HG03095 (cell line): ENCODE measurements around the gene CST9.
"Not testable (repeated sequence)": the region's sequence is repeated elsewhere in the genome, so short reads cannot be mapped to it uniquely, and the experiment has no call there.

ENCODE experiments used
- ATAC-seq: cut with Tn5 transposase; IDR thresholded peaks from one replicate; pipeline ENCODE4 v1.9.1; 2021; ENCODE audit warnings: moderate library complexity; ENCODE audit not compliant: unreplicated experiment

Gene CST9

GRCh38 chr20:23624324-23624691 is 18.6 kb upstream of the CST9 start:
- no peak for ATAC-seq

- no peak for ATAC-seq
Measured at GRCh38 chr20:23623666-23624323, 18.1 kb upstream of the CST9 start.

- ATAC-seq, result no peak
Measured at GRCh38 chr20:23622839-23623343, 17.2 kb upstream of the CST9 start.

- not testable (repeated sequence) for ATAC-seq
Measured at GRCh38 chr20:23622401-23622800, 16.7 kb upstream of the CST9 start.

GRCh38 chr20:23620670-23621386 is 15.1 kb upstream of the CST9 start:
- ATAC-seq, result not testable (repeated sequence)

- ATAC-seq, result no peak
Measured at GRCh38 chr20:23614163-23614562, 8.4 kb upstream of the CST9 start.

- ATAC-seq, result no peak
Measured at GRCh38 chr20:23613676-23614075, 8.0 kb upstream of the CST9 start.

GRCh38 chr20:23612396-23612795 is 6.7 kb upstream of the CST9 start:
- no peak for ATAC-seq

- no peak for ATAC-seq
Measured at GRCh38 chr20:23609486-23610109, 3.9 kb upstream of the CST9 start.

GRCh38 chr20:23608251-23608846 is 2.6 kb upstream of the CST9 start:
- no peak for ATAC-seq

- ATAC-seq, result no peak
Measured at GRCh38 chr20:23607497-23608245, 2.0 kb upstream of the CST9 start.

- ATAC-seq, result peak; percentile 89
Measured at GRCh38 chr20:23606652-23607049, 934 bp upstream of the CST9 start.

GRCh38 chr20:23604306-23604705 is 1.4 kb downstream of the CST9 start:
- ATAC-seq, result no peak

- ATAC-seq, result no peak
Measured at GRCh38 chr20:23603321-23603720, 2.4 kb downstream of the CST9 start.

GRCh38 chr20:23602699-23603098 is 3.0 kb downstream of the CST9 start:
- ATAC-seq, result no peak

GRCh38 chr20:23602241-23602640 is 3.5 kb downstream of the CST9 start:
- ATAC-seq, result no peak

GRCh38 chr20:23601715-23602114 is 4.0 kb downstream of the CST9 start:
- no peak for ATAC-seq

GRCh38 chr20:23598481-23598880 is 7.2 kb downstream of the CST9 start:
- no peak for ATAC-seq

GRCh38 chr20:23596579-23597250 is 9.0 kb downstream of the CST9 start:
- ATAC-seq, result no peak

GRCh38 chr20:23595941-23596340 is 9.8 kb downstream of the CST9 start:
- ATAC-seq, result no peak
